Natural killer cell (primary cell): Measurements from ENCODE around the gene ZMAT5. TPM values are rescaled to one million over a fixed set of nuclear protein-coding genes. Genes with fewer than 3 reads are reported as not detected.

Source experiments
- ATAC-seq, 3 donors: fragments of 150-1000 bp in 2 of 3; fragments of 200-7000 bp in 1 of 3; cut with Tn5 transposase; 1 replicate in 1 of 3; 2 replicates in 2 of 3; pipeline ENCODE4 v1.10.0; 2021; ENCODE audit warnings: mild to moderate bottlenecking in 2 of 3, moderate library complexity in 2 of 3
- DNase-seq, 2 donors: peaks; one replicate each; pipeline versions ENCODE4 v3.0.0 to v3.0.0-alpha.2; 2013 to 2021; ENCODE audit warnings: mixed read lengths in 1 of 2
- H3K27ac ChIP-seq: one replicate; pipeline ENCODE4 v1.5.1; 2013; ENCODE audit warnings: mild to moderate bottlenecking, low read length
- H3K27me3 ChIP-seq: one replicate; pipeline ENCODE4 v1.6.1; 2013; ENCODE audit warnings: low read length; ENCODE audit not compliant: control insufficient read depth, insufficient read depth
- H3K36me3 ChIP-seq: one replicate; pipeline ENCODE4 v1.6.1; 2013; ENCODE audit warnings: low read length; ENCODE audit not compliant: control insufficient read depth, insufficient read depth
- H3K4me1 ChIP-seq: one replicate; pipeline ENCODE4 v1.6.1; 2013; ENCODE audit warnings: low read length; ENCODE audit not compliant: control insufficient read depth, insufficient read depth
- H3K4me3 ChIP-seq: one replicate; pipeline ENCODE4 v1.5.1; 2013; ENCODE audit warnings: low read length
- H3K9me3 ChIP-seq: one replicate; pipeline ENCODE4 v1.6.1; 2013; ENCODE audit warnings: low read length; ENCODE audit not compliant: control insufficient read depth, insufficient read depth
- H3K27ac Mint-ChIP-seq, 2 donors: one replicate each; pipeline ENCODE4 v1.8.0; 2022; ENCODE audit warnings: mild to moderate bottlenecking in 2 of 2, mixed read lengths in 2 of 2, moderate library complexity in 1 of 2
- H3K27me3 Mint-ChIP-seq, 2 donors: one replicate each; pipeline ENCODE4 v1.8.0; 2022; ENCODE audit warnings: low read depth in 2 of 2, mixed read lengths in 2 of 2
- H3K36me3 Mint-ChIP-seq: one replicate; pipeline ENCODE4 v1.8.0; 2022; ENCODE audit warnings: mixed read lengths
- H3K4me1 Mint-ChIP-seq, 2 donors: one replicate each; pipeline ENCODE4 v1.8.0; 2022; ENCODE audit warnings: mixed read lengths in 2 of 2
- H3K4me3 Mint-ChIP-seq: one replicate; pipeline ENCODE4 v1.8.0; 2022; ENCODE audit warnings: mild to moderate bottlenecking, moderate library complexity, mixed read lengths
- H3K9me3 Mint-ChIP-seq, 2 donors: one replicate each; pipeline ENCODE4 v1.8.0; 2022; ENCODE audit warnings: mixed read lengths in 2 of 2
- CTCF ChIP-seq: fragments of 200-600 bp; IDR thresholded peaks from one replicate; pipeline ENCODE4 v1.8.0; 2022; ENCODE audit warnings: antibody characterized with exemption
- whole genome bisulfite sequencing: methylation state at CpG from one replicate; pipeline ENCODE4 v1.1.7; 2013; ENCODE audit warnings: missing lambda C conversion rate; ENCODE audit not compliant: insufficient coverage; 5-methylcytosine and 5-hydroxymethylcytosine counted together
- intact Hi-C: fragments of 100-400 bp; cut with micrococcal nuclease; formaldehyde crosslinking; loops from one replicate; pipeline ENCODE4 v1.14.2; 2022
- total RNA-seq, 4 donors: library from RNA; stranded (reverse); fragments of 120-200 nt in 1 of 4; gene quantifications; one replicate each; pipeline versions ENCODE4 v1.2.3 to v1.2.4, GENCODE V29; 2013 to 2022

ZMAT5 gene
- total RNA-seq, 3 donors from 2014 or later (not counting 1 experiment from before 2014, with no cell fraction given): 15.9 to 20.0 (median 16.0) TPM

- Histone ChIP-seq H3K4me3 (no peak overlapping the region), H3K27me3 (no peaks in the 10 kb centered on the region), H3K27ac (no peak overlapping the region), H3K36me3 (peaks cover 31% of the 10 kb centered on the region), H3K4me1 (no peaks in the 10 kb centered on the region), H3K9me3 (no peaks in the 10 kb centered on the region)
- Mint-ChIP-seq H3K27ac (no peak overlapping the region), H3K27me3 (no peaks in the 10 kb centered on the region), H3K36me3 (no peaks in the 10 kb centered on the region), H3K9me3 (no peaks in the 10 kb centered on the region), H3K4me3 (no peak overlapping the region), H3K4me1 (peaks cover 5% of the 10 kb centered on the region in 2 donors)
- 69% methylated on average over 4 of the region's 4 CpGs for WGBS
- ATAC-seq (no peak), DNase-seq (no peak)
- TF ChIP-seq CTCF: no peak
- intact Hi-C loops: loop anchor here (10.0 kb wide), 1 partner anchor 57 kb away; no protein-coding TSS in a partner anchor
These were observed 74.5 kb downstream of the ZMAT5 start for GRCh38 chr22:29692327-29692640.

GRCh38 chr22:29691636-29692326, 75.0 kb downstream of the ZMAT5 start:
- Mint-ChIP-seq H3K27ac (no peak overlapping the region), H3K9me3 (no peaks in the 10 kb centered on the region), H3K27me3 (no peaks in the 10 kb centered on the region), H3K4me1 (peaks cover 5% of the 10 kb centered on the region in 2 donors), H3K36me3 (no peaks in the 10 kb centered on the region), H3K4me3 (no peak overlapping the region)
- intact Hi-C loops: loop anchor here (10.0 kb wide), 1 partner anchor 57 kb away; no protein-coding TSS in a partner anchor
- DNase-seq (no peak), ATAC-seq (no peak)
- H3K4me1 ChIP-seq: no peaks in the 10 kb centered on the region
- H3K4me3 ChIP-seq: no peak overlapping the region
- no peak overlapping the region for H3K27ac ChIP-seq
- TF ChIP-seq CTCF: no peak
- H3K27me3 ChIP-seq: no peaks in the 10 kb centered on the region
- WGBS: 91% methylated on average over 13 of the region's 13 CpGs
- H3K9me3 ChIP-seq: no peaks in the 10 kb centered on the region
- peaks cover 36% of the 10 kb centered on the region for H3K36me3 ChIP-seq

GRCh38 chr22:29690476-29690875, 76.3 kb downstream of the ZMAT5 start:
- no peak overlapping the region for H3K4me3 ChIP-seq
- TF ChIP-seq CTCF: no peak
- Mint-ChIP-seq H3K4me1 (peaks cover 5% of the 10 kb centered on the region in 2 donors), H3K27ac (no peak overlapping the region), H3K4me3 (no peak overlapping the region), H3K27me3 (no peaks in the 10 kb centered on the region), H3K36me3 (no peaks in the 10 kb centered on the region), H3K9me3 (no peaks in the 10 kb centered on the region)
- no peaks in the 10 kb centered on the region for H3K9me3 ChIP-seq
- H3K36me3 ChIP-seq: peaks cover 38% of the 10 kb centered on the region
- no peak overlapping the region for H3K27ac ChIP-seq
- no peak for DNase-seq
- WGBS: 94% methylated on average over 9 of the region's 9 CpGs
- no peak for ATAC-seq
- H3K27me3 ChIP-seq: no peaks in the 10 kb centered on the region
- no peaks in the 10 kb centered on the region for H3K4me1 ChIP-seq
- intact Hi-C loops: loop anchor here (10.0 kb wide), 1 partner anchor 56 kb away; no protein-coding TSS in a partner anchor

GRCh38 chr22:29689880-29690213, 77.0 kb downstream of the ZMAT5 start:
- TF ChIP-seq CTCF: peak; percentile 11
- no peaks in the 10 kb centered on the region for H3K4me1 ChIP-seq
- H3K27me3 ChIP-seq: no peaks in the 10 kb centered on the region
- no peak overlapping the region for H3K4me3 ChIP-seq
- H3K36me3 Mint-ChIP-seq: no peaks in the 10 kb centered on the region
- 69% methylated on average over 8 of the region's 8 CpGs for WGBS
- no peak overlapping the region for H3K27ac Mint-ChIP-seq
- intact Hi-C loops: loop anchor here (10.0 kb wide), 1 partner anchor 55 kb away; no protein-coding TSS in a partner anchor
- no peak overlapping the region for H3K4me3 Mint-ChIP-seq
- peaks cover 5% of the 10 kb centered on the region in 2 donors for H3K4me1 Mint-ChIP-seq
- H3K9me3 ChIP-seq: no peaks in the 10 kb centered on the region
- peaks cover 32% of the 10 kb centered on the region for H3K36me3 ChIP-seq
- no peak overlapping the region for H3K27ac ChIP-seq
- ATAC-seq: no peak
- H3K9me3 Mint-ChIP-seq: no peaks in the 10 kb centered on the region
- peak in 1 of 2 donors; percentile 51 for DNase-seq
- no peaks in the 10 kb centered on the region for H3K27me3 Mint-ChIP-seq
